Heart right ventricle (tissue), 16 donors: ENCODE results near the gene TUB. TPM values are rescaled to one million over a fixed set of nuclear protein-coding genes. Genes with fewer than 3 reads are reported as not detected.

Experiments used
- ATAC-seq, 8 donors: fragments of 200-7000 bp; cut with Tn5 transposase; one replicate each; pipeline ENCODE4 v1.9.1; 2020; ENCODE audit warnings: mild to moderate bottlenecking in 8 of 8, moderate library complexity in 8 of 8, moderate number of reproducible peaks in 1 of 8
- DNase-seq, 2 donors: peaks; one replicate each; pipeline ENCODE4 v3.0.0-alpha.2; 2020
- H3K27ac ChIP-seq, 10 donors: fragments of 200-600 bp; sonication (generic) in 2 of 10; one replicate each; pipeline versions ENCODE4 v1.5.0 to v1.8.0; 2020 to 2022; ENCODE audit warnings: mild to moderate bottlenecking in 3 of 10
- H3K27me3 ChIP-seq, 7 donors: fragments of 200-600 bp; one replicate each; pipeline ENCODE4 v1.8.0; 2021 to 2022; ENCODE audit warnings: mild to moderate bottlenecking in 2 of 7
- H3K36me3 ChIP-seq, 9 donors: fragments of 200-600 bp; sonication (generic) in 1 of 9; one replicate each; pipeline versions ENCODE4 v1.5.0 to v1.8.0; 2020 to 2022; ENCODE audit warnings: mild to moderate bottlenecking in 2 of 9
- H3K4me1 ChIP-seq, 9 donors: fragments of 200-600 bp; sonication (generic) in 1 of 9; one replicate each; pipeline versions ENCODE4 v1.5.0 to v1.8.0; 2020 to 2022; ENCODE audit warnings: mild to moderate bottlenecking in 4 of 9
- H3K4me3 ChIP-seq, 10 donors: fragments of 200-600 bp; sonication (generic) in 2 of 10; one replicate each; pipeline versions ENCODE4 v1.5.0 to v1.8.0; 2020 to 2022; ENCODE audit warnings: mild to moderate bottlenecking in 7 of 10, moderate library complexity in 2 of 10
- H3K9me3 ChIP-seq, 11 donors: fragments of 200-600 bp in 10 of 11; sonication (generic) in 2 of 11; one replicate each; pipeline versions ENCODE4 v1.5.0 to v1.8.0; 2013 to 2022; ENCODE audit warnings: mild to moderate bottlenecking in 2 of 11, control low read depth in 1 of 11, moderate library complexity in 1 of 11
- CTCF ChIP-seq, 9 donors: fragments of 200-600 bp; sonication (generic) in 2 of 9; IDR thresholded peaks; one replicate each; pipeline versions ENCODE4 v1.5.0 to v1.8.0; 2021 to 2022; ENCODE audit warnings: antibody characterized with exemption in 9 of 9, mild to moderate bottlenecking in 5 of 9, moderate library complexity in 1 of 9
- WGBS, 2 donors: extraction: QIAGEN DNeasy Blood & Tissue Kit; methylation state at CpG; one replicate each; pipeline ENCODE4 v1.1.7; 2013; ENCODE audit warnings: inconsistent platforms in 1 of 2; 5-methylcytosine and 5-hydroxymethylcytosine counted together
- intact Hi-C, 10 donors: fragments of 100-400 bp; cut with DNase I; formaldehyde crosslinking; loops; one replicate each; pipeline versions ENCODE4 v1.11.1 to v1.14.2; 2022
- polyA plus RNA-seq, 2 donors: library from polyadenylated mRNA; stranded (reverse); fragments of 200-250 nt; gene quantifications; one replicate each; pipeline ENCODE4 v1.2.3, GENCODE V29; 2013
- total RNA-seq, 10 donors: library from RNA; stranded (reverse); fragmentation: NEBNext Ultra II Directional in 3 of 10; extraction: Animal tissue kit (Norgen Biotek cat#: 25700) in 3 of 10; gene quantifications; one replicate each; pipeline versions ENCODE4 v1.2.1 to v1.2.4, GENCODE V29; 2021 to 2023
- donor health status: Arrhythmogenic right ventricular cardiomyopathy.
- donor health status: ischemic (EF 13 %, LVEDD 7.1; RV severe dilation, severe dysfunction).
- donor health status: healthy with polysubstance abuse.
- donor health status: DM: no; HTN: yes; CAD: no.
- donor health status: DM: no; HTN: no; CAD: no.
- donor health status: ischemic (EF 25% LVEDD 6.9; RV normal size, moderate dysfunction).
- donor health status: ischemic (EF 25% LVEDD 5.7; RV mildly dilated, moderate dysfunction).
- donor health status: healthy.
- donor health status: DM: yes; HTN: yes; CAD: no.
- donor health status: Ischemic cardiomyopathy.
- donor health status: ischemic (EF 35%, LVEDD 5.7; RV mildly dilated, moderate dysfunction).
- donor health status: nonischemic (EF 11% LVEDD 7.7; RV severe dilation, severe dysfunction).
- donor health status: DM: yes; HTN: yes; CAD: no.
- donor health status: PGD.
- donor health status: ischemic (EF 29% LVEDD 5.4; RV normal size, mild dysfunction).
- donor health status: nonischemic (EF 23%, LVEDD 6.1; RV moderate dilation, normal function).

The TUB gene
- total and polyA plus RNA-seq, 12 donors, result 2.4 to 28.2 (median 18.9) TPM

GRCh38 chr11:8034604-8035190 lies 46.3 kb upstream of the TUB start:
- intact Hi-C loops, result loop anchor here in 7 of 10 donors (5.0 to 10.0 kb wide), 6 partner anchors 33 to 63 kb away; no protein-coding TSS in a partner anchor
- H3K4me3 ChIP-seq, result no peak overlapping the region
- no peak for ATAC-seq
- H3K27ac ChIP-seq, result peak overlapping the region in 2 of 10 donors; percentile 36 to 64
- DNase-seq, result no peak
- H3K36me3 ChIP-seq, result no peaks in the 10 kb centered on the region
- TF ChIP-seq CTCF (IDR thresholded peaks at IDR 0.05), result no peak
- 86 to 89% methylated on average over 5 of the region's 5 CpGs for WGBS, 2 donors
- H3K4me1 ChIP-seq, result peaks cover 7 to 46% (median 24%) of the 10 kb centered on the region in 9 donors
- no peaks in the 10 kb centered on the region for H3K9me3 ChIP-seq
- H3K27me3 ChIP-seq, result peaks cover 0 to 11% (median 0%) of the 10 kb centered on the region in 7 donors

- Histone ChIP-seq H3K9me3 (no peaks in the 10 kb centered on the region), H3K36me3 (no peaks in the 10 kb centered on the region), H3K4me1 (peaks cover 7 to 39% (median 22%) of the 10 kb centered on the region in 9 donors), H3K27me3 (peaks cover 0 to 11% (median 0%) of the 10 kb centered on the region in 7 donors), H3K27ac (peak overlapping the region in 6 of 10 donors; percentile 9 to 64 (median 36)), H3K4me3 (no peak overlapping the region)
- TF ChIP-seq CTCF (IDR thresholded peaks at IDR 0.05), result no peak
- ATAC-seq (peak in 5 of 8 donors; percentile 55 to 90 (median 65)), DNase-seq (peak in 1 of 2 donors; percentile 33)
- 60 to 64% methylated on average over 11 of the region's 11 CpGs for WGBS, 2 donors
- intact Hi-C loops, result loop anchor here in 2 of 10 donors (5.0 to 10.0 kb wide), 2 partner anchors 57 to 59 kb away; no protein-coding TSS in a partner anchor
Observed at GRCh38 chr11:8035200-8035855, 45.7 kb upstream of the TUB start.

- Histone ChIP-seq H3K27ac (peak overlapping the region in 4 of 10 donors; percentile 28 to 64 (median 47)), H3K36me3 (no peaks in the 10 kb centered on the region), H3K9me3 (no peaks in the 10 kb centered on the region), H3K4me1 (peaks cover 7 to 31% (median 20%) of the 10 kb centered on the region in 9 donors), H3K27me3 (peaks cover 0 to 5% (median 0%) of the 10 kb centered on the region in 7 donors), H3K4me3 (no peak overlapping the region)
- TF ChIP-seq CTCF (IDR thresholded peaks at IDR 0.05), result no peak
- DNase-seq, result no peak
- no peak for ATAC-seq
- intact Hi-C loops, result loop anchor here in 2 of 10 donors (5.0 to 10.0 kb wide), 2 partner anchors 56 to 59 kb away; no protein-coding TSS in a partner anchor
- 69 to 81% methylated on average over 5 of the region's 5 CpGs for WGBS, 2 donors
Observed at GRCh38 chr11:8036002-8036802, 44.8 kb upstream of the TUB start.

GRCh38 chr11:8036986-8037385 lies 44.0 kb upstream of the TUB start:
- Histone ChIP-seq H3K27ac (no peak overlapping the region), H3K9me3 (no peaks in the 10 kb centered on the region), H3K27me3 (peaks cover 0 to 5% (median 0%) of the 10 kb centered on the region in 7 donors), H3K36me3 (no peaks in the 10 kb centered on the region), H3K4me3 (no peak overlapping the region), H3K4me1 (peaks cover 7 to 30% (median 20%) of the 10 kb centered on the region in 9 donors)
- DNase-seq (no peak), ATAC-seq (no peak)
- intact Hi-C loops, result loop anchor here in 2 of 10 donors (5.0 to 10.0 kb wide), 2 partner anchors 55 to 58 kb away; no protein-coding TSS in a partner anchor
- no peak for TF ChIP-seq CTCF (IDR thresholded peaks at IDR 0.05)
- 94 to 97% methylated on average over 5 of the region's 5 CpGs for WGBS, 2 donors
